ENCODE data around the gene AGT.

DNA sequence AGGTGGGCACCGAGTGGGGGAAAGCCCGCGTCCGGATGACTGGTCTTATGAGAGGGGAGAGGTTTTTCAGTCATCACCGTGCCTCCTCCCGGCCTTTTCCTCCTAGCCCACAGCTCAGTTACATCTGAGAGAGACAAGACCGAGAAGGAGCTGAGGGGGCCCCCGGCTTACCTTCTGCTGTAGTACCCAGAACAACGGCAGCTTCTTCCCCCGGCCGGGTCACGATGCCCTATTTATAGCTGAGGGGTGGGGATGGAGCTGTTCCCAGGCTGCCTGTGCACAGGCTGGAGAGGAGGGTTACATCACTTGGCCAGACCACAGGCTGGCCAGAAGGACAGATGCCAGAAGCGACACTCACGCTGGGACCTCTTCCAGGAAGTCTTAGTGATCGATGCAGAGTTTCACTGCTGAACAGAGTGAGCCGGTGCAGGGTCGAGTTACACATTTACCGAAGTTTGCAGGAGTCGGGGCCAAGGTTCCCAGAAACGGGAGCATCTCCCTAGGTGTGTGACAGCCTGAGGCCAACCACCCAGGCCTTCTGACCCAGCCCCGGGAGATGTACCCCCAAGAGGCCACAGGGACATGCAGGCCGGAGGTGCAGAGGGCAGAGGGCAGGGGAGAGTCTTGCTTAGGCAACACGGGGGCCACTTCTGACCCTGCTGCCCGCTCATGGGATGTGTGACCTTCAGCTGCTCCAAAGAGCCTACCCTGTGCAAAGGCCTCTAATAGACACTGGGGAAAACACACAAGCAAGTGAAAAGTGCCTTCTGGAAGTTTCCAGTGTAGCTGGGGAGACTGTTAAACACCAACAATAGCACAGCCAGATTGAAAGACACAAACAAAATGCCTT is at the start of gene AGT:
- TF ChIP-seq POLR2A (IDR thresholded peaks at IDR 0.05; ENCODE audit: low read depth, low read length) = no peak
- TF ChIP-seq TAF1 (IDR thresholded peaks at IDR 0.05; ENCODE audit: borderline replicate concordance, low read depth, low read length) = no peak
- TF ChIP-seq POLR2AphosphoS5 (IDR thresholded peaks at IDR 0.05; ENCODE audit: low read depth, low read length) = no peak

Measured in GM12892 (cell line).